MM.1S (cell line): ENCODE results near the gene JPH3.

ENCODE experiments used
- EZH2 ChIP-seq: fragments of 300-600 bp; sonication (generic); optimal IDR thresholded peaks from 2 replicates; pipeline ENCODE3; 2017; ENCODE audit warnings: low read depth, mild to moderate bottlenecking, antibody characterized with exemption, low read length, mixed read lengths
- EZH2phosphoT487 ChIP-seq: fragments of 300-600 bp; sonication (generic); IDR thresholded peaks from 2 replicates; pipeline ENCODE4 v1.6.1; 2018; ENCODE audit warnings: antibody characterized with exemption, low read length
- TF ChIP-seq, protein P1 (sequence below): fragments of 300-600 bp; sonication (generic); IDR thresholded peaks from 2 replicates; pipeline ENCODE4 v1.5.1; 2016; ENCODE audit warnings: antibody characterized with exemption, low read length, mixed read lengths

DNA sequence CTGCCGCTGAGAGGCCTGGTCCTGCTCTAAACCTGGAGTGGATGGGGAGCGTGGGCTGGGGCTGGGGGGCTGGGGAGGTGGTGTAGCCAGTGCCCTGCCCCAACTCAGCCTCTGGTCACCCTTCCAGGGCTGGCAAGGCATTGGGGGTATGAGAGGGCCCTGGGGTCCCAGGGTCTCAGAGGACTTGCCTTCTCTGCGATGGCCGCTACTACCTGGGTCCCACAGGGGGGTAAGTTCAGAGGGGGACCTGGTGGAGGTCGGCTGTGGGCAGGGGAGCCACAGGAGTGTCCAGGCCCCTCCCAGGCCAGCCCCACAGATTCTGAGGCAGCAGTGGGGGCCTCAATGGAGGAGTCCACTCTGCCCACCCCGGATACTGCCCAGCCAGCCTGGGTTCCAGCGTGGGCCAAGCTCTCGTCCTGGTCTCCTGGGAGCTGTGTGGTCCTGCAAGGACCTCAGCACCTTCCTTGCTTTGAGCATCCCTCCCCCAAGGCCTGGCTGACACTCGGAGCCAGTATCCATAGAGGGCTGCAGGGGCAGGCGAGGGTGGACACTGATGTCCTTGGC, 20.5 kb downstream of the JPH3 start:
- TF ChIP-seq, protein P1, sequence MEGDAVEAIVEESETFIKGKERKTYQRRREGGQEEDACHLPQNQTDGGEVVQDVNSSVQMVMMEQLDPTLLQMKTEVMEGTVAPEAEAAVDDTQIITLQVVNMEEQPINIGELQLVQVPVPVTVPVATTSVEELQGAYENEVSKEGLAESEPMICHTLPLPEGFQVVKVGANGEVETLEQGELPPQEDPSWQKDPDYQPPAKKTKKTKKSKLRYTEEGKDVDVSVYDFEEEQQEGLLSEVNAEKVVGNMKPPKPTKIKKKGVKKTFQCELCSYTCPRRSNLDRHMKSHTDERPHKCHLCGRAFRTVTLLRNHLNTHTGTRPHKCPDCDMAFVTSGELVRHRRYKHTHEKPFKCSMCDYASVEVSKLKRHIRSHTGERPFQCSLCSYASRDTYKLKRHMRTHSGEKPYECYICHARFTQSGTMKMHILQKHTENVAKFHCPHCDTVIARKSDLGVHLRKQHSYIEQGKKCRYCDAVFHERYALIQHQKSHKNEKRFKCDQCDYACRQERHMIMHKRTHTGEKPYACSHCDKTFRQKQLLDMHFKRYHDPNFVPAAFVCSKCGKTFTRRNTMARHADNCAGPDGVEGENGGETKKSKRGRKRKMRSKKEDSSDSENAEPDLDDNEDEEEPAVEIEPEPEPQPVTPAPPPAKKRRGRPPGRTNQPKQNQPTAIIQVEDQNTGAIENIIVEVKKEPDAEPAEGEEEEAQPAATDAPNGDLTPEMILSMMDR: no peak
- no peak for TF ChIP-seq EZH2
- no peak for TF ChIP-seq EZH2phosphoT487
